ENCODE results near the gene GRAMD4.

Gene GRAMD4

GRCh38 chr22:46691571-46691970 lies 71.4 kb downstream of the GRAMD4 start:
- DNase-seq (ENCODE audit: low read depth): no peak

DNA sequence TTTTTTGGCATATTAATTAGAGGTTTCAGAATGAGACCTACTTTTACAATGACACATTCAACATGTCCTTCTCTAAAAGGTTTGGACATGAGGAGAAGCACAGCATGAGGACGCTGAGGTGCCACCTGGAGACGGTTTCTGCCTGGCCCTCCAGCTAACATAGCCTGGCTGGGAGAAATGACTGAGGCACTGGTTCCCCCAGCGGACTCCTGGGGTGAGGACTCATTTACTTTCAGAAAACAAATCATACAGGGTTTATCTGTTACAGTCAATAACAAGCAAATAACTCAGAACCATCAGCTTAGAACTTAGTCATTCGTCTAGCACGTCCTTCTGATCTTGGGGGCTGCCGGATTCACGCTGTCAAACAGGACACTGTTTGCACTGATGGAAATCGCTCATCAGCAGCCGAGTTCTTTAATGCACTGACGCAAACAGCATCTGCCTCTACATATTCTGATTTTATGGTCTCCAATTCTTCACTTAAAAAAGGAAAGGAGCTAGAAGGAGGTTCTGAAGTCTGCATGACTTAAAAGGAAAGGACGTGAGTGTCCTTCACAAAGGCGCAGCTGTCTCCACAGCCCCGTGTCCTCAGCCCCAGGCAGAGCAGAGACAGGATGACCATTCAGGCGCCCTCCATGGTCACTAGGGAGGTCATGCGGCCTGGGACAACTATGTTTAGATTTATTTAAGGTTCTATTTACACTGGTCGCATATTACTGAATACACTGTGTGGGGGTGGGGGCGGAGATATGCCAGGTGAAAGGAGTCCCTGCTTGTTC lies 73.6 kb downstream of the GRAMD4 start:
- no peak for DNase-seq (ENCODE audit: low read depth)

DNA sequence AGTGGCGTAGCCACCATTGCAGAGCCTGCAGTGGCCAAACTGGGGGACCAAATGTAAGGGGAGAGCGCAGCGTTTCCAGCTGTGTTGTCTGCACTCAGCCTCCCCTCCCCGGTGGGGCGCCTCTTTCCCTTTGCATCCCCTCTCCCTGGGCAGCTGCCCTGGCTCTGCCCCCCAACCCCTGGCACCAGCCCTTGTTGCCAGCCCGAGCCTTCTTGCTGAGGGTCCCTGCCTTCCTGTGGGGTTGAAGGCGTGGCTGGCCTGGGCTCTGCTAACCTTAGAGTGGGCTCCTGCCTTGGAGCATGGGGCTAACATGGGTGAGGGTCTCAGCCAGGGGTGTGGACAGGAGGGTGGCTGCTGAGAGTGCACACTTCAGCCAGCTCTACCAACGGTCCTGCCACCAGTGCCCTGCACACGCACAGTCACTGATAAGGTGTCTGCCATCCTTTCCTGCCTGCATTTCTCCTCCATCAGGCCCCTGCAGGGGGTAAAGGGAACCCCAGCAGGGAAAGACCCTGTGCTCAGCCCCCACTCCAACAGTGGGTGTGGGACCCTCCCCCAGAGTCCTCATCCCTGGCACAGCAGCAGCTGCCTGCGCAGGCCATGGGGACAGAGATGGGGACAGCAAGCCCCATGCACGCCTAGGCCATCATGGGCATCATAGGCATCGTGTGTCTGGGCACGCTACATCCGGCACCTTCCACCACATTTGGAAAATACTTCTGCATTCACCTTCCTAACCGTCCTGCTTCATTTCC lies 74.4 kb downstream of the GRAMD4 start:
- DNase-seq (ENCODE audit: low read depth): no peak

- DNase-seq (ENCODE audit: low read depth): no peak
Measured at GRCh38 chr22:46695346-46696228, 75.4 kb downstream of the GRAMD4 start.

- DNase-seq (ENCODE audit: low read depth): no peak
Measured at GRCh38 chr22:46696229-46696518, 76.0 kb downstream of the GRAMD4 start.

DNA sequence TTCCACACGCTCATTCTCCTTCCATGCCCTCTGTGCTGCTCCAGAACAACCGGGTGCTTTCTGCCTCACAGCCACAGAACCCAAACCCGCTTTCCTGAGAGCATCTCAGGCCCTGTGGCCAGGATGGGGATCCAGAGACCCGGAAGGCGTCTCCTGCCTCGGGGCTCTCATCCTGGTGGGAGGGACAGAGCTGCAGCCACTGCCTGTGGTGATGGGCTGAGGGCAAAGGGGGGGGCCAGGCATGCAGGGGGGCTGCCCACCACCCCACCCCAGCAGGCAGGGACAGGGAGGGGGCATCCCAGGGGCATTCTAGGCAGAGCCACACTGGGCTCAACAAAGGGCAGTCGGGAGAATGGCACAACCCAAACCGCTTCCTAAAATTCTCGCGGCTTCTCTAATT lies 76.4 kb downstream of the GRAMD4 start:
- DNase-seq (ENCODE audit: low read depth): no peak

- DNase-seq (ENCODE audit: low read depth): no peak
Measured at GRCh38 chr22:46697811-46698515, 77.8 kb downstream of the GRAMD4 start.

DNA sequence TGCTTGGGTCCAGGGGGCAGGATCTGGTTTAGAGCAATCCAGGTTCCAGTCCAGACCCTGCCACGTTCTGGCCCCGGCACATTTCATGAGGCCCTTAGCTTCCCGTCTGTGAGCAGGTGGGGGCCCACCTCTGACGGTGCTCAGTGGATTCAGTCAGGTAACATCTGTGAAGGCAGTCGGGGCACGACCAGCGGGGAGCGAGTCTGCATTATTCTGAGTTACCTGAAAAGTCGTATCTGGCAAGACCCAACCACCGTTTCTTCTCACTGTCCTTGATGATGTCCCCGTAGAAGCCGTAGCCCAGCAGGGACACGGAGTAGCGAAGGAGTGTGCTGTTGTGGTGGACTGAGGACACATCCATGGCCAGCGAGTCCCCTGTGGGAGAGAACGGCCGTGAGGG lies 78.9 kb downstream of the GRAMD4 start:
- DNase-seq (ENCODE audit: low read depth): no peak

- DNase-seq (ENCODE audit: low read depth): no peak
Measured at GRCh38 chr22:46701262-46701661, 81.1 kb downstream of the GRAMD4 start.

- DNase-seq (ENCODE audit: low read depth): no peak
Measured at GRCh38 chr22:46703171-46703995, 83.2 kb downstream of the GRAMD4 start.

DNA sequence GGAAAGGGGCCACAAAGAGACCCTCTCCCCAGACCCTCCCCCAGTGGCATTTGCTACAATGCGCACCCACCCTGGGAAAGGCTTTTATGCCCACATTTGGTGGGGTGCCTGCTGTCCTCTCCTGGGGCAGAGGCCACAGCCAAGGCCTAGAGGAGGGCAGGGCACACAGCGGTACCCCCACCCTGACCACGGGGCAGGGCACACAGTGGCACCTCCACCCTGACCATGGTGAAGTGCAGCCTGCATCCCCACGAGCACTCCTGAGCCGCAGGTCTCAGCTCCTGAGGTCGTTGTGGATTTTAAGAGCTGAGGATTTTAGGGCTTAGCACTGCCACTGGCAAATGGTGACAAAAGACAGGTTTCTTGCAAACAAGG lies 83.8 kb downstream of the GRAMD4 start:
- no peak for DNase-seq (ENCODE audit: low read depth)

DNA sequence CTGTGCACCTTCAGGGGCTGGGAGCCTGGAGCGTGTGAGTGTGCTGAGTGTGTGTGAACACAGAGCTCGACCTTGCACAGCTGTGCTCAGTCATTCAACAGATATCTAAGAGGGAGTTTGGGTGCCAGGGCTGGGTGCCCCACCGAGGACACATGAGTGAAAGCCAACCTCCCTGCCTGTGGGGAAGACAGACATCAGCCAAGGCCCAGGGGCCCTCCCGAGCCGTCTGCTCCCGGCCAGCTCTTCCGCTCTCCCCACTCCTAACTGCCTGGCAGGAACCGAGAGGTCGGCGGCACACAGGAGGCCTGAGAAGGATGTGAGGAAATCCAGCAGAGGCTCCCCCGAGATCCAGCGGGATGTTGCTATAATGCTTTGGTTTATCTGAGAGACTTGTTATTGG lies 85.9 kb downstream of the GRAMD4 start:
- no peak for DNase-seq (ENCODE audit: low read depth)

DNA sequence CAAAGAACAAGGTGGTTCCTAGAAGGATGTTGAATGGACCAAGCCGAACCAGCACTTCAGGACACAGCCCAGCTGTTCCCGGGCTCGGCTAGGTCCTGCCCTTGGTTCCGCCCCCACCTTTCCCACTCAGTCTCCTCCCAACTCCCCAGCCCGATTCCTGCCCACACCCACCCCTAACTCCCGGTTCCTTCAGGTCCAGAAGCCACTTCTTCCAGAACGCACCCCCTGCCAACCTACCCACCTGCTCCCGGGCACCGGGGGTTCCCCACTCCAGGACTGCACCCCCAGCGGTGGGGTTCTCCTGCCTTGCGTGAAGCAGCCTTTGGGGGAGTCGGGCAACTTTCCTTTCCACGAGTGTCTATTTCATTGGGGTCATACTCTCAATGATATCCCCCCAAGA lies 87.1 kb downstream of the GRAMD4 start:
- no peak for DNase-seq (ENCODE audit: low read depth)

DNA sequence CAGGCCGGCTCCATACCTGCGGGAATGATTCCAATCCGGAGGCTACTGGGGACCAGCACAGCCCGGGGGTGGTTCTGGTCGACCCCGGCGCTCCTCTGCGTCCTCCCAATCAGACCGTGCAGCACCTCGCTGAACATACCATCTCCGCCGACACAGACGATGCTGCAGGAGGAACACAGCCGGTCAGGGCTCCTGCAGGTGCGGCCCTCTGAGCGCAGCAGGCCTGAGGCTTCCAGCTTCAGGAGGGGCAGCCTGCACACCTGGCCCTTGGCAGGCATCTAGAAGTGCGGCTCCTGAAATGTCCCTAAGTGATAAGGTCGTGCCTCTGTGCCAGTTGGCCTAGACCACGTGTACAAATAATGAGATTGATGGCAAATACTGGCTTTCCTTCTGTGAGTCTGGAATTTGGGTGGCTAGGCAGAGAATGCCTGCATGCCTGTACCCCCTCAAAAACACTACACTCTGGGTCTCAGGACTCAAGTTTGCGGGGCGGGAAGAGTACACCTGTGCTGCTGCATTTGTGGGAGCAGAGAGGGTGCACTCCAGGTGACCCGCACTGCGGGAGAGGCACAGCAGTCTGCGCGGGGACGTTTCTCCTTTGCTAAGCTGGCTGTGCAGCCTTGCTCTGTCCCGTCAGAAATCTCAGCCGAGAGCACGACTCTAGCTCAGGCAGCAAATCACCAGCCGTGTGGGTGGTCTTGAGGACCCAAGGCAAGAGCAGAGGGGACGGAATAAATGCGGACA lies 87.8 kb downstream of the GRAMD4 start:
- no peak for DNase-seq (ENCODE audit: low read depth)

- DNase-seq (ENCODE audit: low read depth): no peak
Measured at GRCh38 chr22:46708766-46709330, 88.7 kb downstream of the GRAMD4 start.

DNA sequence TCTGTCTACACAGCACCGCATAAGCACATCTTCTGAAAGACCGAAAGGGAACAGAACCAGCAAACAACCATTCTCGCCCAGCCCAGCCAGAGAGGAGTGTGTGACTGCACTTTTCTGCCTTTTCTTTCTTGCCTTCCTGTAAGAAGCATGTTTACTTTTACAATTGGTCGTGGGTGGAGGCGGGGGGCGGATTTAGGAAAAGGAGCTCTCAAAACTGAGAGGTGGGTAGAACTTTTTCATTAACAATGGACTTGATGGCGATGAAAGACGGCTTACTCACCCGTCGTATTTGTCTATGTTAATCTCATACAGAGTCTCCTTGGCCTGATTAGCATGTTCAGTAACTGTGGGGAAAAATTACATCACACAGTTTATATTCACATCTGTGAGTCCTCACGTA lies 90.6 kb downstream of the GRAMD4 start:
- DNase-seq (ENCODE audit: low read depth): no peak

GRCh38 chr22:46712288-46712687 lies 92.1 kb downstream of the GRAMD4 start:
- no peak for DNase-seq (ENCODE audit: low read depth)

DNA sequence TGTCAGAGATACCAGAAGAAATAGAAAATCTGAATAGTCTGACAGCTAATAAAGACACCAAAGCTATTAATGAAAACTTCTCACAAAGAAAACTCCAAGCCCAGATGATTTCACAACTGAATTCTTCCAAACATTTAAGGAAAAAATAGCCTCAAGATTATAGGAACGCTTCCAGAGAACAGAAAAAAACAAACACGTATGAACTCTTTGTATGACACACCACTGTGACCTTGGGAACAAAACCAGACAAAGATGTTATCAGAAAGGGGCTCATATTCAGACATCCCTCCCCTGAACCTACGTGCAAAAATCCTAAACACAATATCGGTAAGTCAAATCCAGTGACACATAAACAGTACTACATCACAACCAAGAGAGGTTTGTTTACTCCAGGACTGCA lies 94.4 kb downstream of the GRAMD4 start:
- DNase-seq (ENCODE audit: low read depth): no peak

DNA sequence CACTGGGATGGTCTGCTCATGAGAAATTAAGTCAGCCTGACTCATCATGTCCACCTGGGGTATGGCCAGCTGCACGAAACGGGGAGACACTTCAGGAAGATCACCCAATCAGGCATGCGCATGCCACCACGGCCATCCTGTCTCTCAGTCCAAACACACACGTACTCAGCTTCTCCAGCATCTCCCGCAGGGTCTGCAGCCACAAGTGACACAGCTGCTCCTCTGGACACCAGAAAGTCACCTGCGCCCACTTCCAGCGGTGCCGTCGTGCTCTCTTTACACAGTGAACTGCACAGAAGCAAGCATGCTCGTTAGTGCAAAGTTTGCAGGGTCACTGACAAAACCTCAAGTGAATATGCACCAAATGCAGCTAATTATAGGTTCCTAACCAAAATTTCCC lies 99.7 kb downstream of the GRAMD4 start:
- DNase-seq (ENCODE audit: low read depth): no peak

- DNase-seq (ENCODE audit: low read depth): no peak
Measured at GRCh38 chr22:46721501-46722085, 101.4 kb downstream of the GRAMD4 start.

Data from stimulated activated CD8-positive, alpha-beta memory T cell treated with anti-CD3 and anti-CD28 coated beads, Interleukin-4, amount 100 ng/mL, for 24 hours (primary cell).